PC-9 (cell line): ENCODE data around the gene MAPT.

Experiments
- CTCF ChIP-seq: fragments of 200-600 bp; sonication (generic); conservative IDR thresholded peaks from 2 replicates; pipeline ENCODE4 v1.6.1; 2017; ENCODE audit warnings: mixed run types, antibody characterized with exemption, mild to moderate bottlenecking, moderate library complexity
- EZH2 ChIP-seq: fragments of 200-600 bp; sonication (generic); IDR thresholded peaks from 2 replicates; pipeline ENCODE4 v1.8.0; 2017; ENCODE audit warnings: antibody characterized with exemption, low read depth

GRCh38 chr17:46047398-46047797, 153.0 kb downstream of the MAPT start:
- TF ChIP-seq CTCF (no peak), EZH2 (no peak)
